WERI-Rb-1 (cell line): Measurements from ENCODE around the gene TNFRSF19.

Source experiments
- DNase-seq: peaks from one replicate; pipeline ENCODE4 v3.0.0-alpha.2; 2020
- H3K27ac ChIP-seq: fragments of 250-450 bp; sonication (Bioruptor Pico); 2 replicates; pipeline ENCODE4 v1.5.1; 2020; ENCODE audit warnings: mild to moderate bottlenecking, moderate library complexity
- H3K27me3 ChIP-seq: fragments of 250-450 bp; sonication (Bioruptor Pico); 2 replicates; pipeline ENCODE4 v1.5.1; 2021; ENCODE audit warnings: mild to moderate bottlenecking, low read depth, moderate library complexity; ENCODE audit not compliant: insufficient read depth, severe bottlenecking
- H3K36me3 ChIP-seq: fragments of 250-450 bp; sonication (Bioruptor Pico); 2 replicates; pipeline ENCODE4 v1.5.1; 2020; ENCODE audit warnings: mild to moderate bottlenecking, moderate library complexity
- H3K4me3 ChIP-seq: 2 replicates; pipeline ENCODE4 v1.5.1; 2011; ENCODE audit warnings: low read depth, mild to moderate bottlenecking, control low read depth, low read length
- H3K9me3 ChIP-seq: fragments of 250-450 bp; sonication (Bioruptor Pico); 2 replicates; pipeline ENCODE4 v1.5.1; 2021; ENCODE audit warnings: mild to moderate bottlenecking, moderate library complexity; ENCODE audit not compliant: severe bottlenecking
- TF ChIP-seq, protein P1 (sequence below): IDR thresholded peaks from 2 replicates; pipeline ENCODE4 v1.5.1; 2011; ENCODE audit warnings: low read depth, mild to moderate bottlenecking, control low read depth, inconsistent platforms, low read length

TNFRSF19 gene

GRCh38 chr13:23723471-23723870 lies 153.3 kb downstream of the TNFRSF19 start:
- Histone ChIP-seq H3K27me3 (no peaks in the 10 kb centered on the region), H3K4me3 (no peak overlapping the region), H3K9me3 (no peaks in the 10 kb centered on the region), H3K36me3 (no peaks in the 10 kb centered on the region), H3K27ac (no peak overlapping the region)
- TF ChIP-seq, protein P1, sequence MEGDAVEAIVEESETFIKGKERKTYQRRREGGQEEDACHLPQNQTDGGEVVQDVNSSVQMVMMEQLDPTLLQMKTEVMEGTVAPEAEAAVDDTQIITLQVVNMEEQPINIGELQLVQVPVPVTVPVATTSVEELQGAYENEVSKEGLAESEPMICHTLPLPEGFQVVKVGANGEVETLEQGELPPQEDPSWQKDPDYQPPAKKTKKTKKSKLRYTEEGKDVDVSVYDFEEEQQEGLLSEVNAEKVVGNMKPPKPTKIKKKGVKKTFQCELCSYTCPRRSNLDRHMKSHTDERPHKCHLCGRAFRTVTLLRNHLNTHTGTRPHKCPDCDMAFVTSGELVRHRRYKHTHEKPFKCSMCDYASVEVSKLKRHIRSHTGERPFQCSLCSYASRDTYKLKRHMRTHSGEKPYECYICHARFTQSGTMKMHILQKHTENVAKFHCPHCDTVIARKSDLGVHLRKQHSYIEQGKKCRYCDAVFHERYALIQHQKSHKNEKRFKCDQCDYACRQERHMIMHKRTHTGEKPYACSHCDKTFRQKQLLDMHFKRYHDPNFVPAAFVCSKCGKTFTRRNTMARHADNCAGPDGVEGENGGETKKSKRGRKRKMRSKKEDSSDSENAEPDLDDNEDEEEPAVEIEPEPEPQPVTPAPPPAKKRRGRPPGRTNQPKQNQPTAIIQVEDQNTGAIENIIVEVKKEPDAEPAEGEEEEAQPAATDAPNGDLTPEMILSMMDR: no peak
- no peak for DNase-seq

DNA sequence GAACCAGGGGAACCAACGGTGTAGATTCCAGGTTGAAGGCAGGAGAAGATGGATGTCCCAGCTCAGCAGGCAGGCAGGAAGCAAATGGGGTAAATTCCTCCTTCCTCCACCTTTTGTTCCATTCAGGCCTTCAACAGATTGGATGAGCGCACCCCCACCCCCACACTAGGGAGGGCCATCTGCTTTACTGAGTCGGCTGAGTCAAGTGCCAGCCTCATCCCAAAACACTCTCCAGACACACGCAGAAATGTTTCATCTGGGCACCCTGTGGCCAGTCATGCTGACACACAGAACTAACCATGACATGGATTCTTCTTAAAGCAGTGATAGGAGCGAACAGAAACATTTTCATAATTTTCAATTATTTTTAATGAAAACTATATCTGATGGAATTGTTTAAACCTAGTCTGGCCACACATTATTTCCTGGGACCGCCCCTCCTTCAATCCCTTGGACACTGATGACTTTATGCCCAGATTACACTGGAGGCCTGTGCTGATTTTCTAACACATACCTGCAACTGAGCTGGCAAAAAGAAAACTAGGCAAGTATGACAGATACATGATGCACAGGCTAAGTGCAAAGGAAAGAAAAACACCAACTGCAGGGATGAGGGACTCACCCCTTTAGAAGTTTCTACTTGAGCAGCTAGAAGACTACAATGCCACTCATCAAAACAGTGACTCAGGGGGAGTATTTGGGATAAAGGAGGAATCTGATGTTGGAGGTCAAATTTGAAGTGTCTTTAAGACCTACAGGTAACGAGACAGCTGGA lies 154.2 kb downstream of the TNFRSF19 start:
- no peaks in the 10 kb centered on the region for H3K9me3 ChIP-seq
- no peaks in the 10 kb centered on the region for H3K36me3 ChIP-seq
- H3K27ac ChIP-seq: no peak overlapping the region
- H3K27me3 ChIP-seq: no peaks in the 10 kb centered on the region
- H3K4me3 ChIP-seq: no peak overlapping the region
- peak; percentile 74 for DNase-seq
- TF ChIP-seq, protein P1: no peak
